ENCODE data around the gene FIGNL2. TPM values are rescaled to one million over a fixed set of nuclear protein-coding genes. Genes with fewer than 3 reads are reported as not detected.

Gene FIGNL2
- total RNA-seq, 1 experiment from 2014 or later = 0.27 TPM

GRCh38 chr12:51774933-51775332 is 73.6 kb downstream of the FIGNL2 start (continued):
- TF ChIP-seq EZH2phosphoT487 (IDR thresholded peaks at IDR 0.05; ENCODE audit: borderline replicate concordance) (no peak), ZNF274 (IDR thresholded peaks at IDR 0.05; ENCODE audit: low read depth, low read length) (no peak), CBX3 (IDR thresholded peaks at IDR 0.05; ENCODE audit: low read depth) (no peak), EGR1 (IDR thresholded peaks at IDR 0.05; ENCODE audit: low read depth) (no peak), SP1 (IDR thresholded peaks at IDR 0.05; ENCODE audit: low read depth) (no peak), CEBPB (IDR thresholded peaks at IDR 0.05; ENCODE audit: low read depth) (no peak), JUND (IDR thresholded peaks at IDR 0.05) (no peak)

GRCh38 chr12:51773145-51773869 is 75.2 kb downstream of the FIGNL2 start:
- RAD21 ChIA-PET (ENCODE audit: low non-redundant PET in 1 of 2, low total read pairs in 2 of 2, uncharacterized antibody in 2 of 2, unreplicated experiment in 2 of 2) = interaction anchor here in 1 of 2 experiments (0.6 kb wide), 1 partner anchor 52 kb away, joined by 3 read pairs; no protein-coding TSS in a partner anchor
- H3K27ac ChIP-seq (ENCODE audit: low read depth, low read length) = no peak overlapping the region

More at GRCh38 chr12:51773145-51773869, 75.2 kb downstream of the FIGNL2 start:
- Histone ChIP-seq H3K4me3 (replicated peaks in 1 of 2; ENCODE audit: low read depth in 1 of 2, low read length in 2 of 2) (no peak overlapping the region), H3K36me3 (ENCODE audit: control insufficient read depth in 1 of 2, insufficient read depth in 2 of 2, low read length in 2 of 2) (no peaks in the 10 kb centered on the region), H3K9ac (ENCODE audit: low read length) (no peak overlapping the region), H4K20me1 (ENCODE audit: insufficient read depth) (no peaks in the 10 kb centered on the region), H3K79me2 (ENCODE audit: insufficient read depth, low read length) (no peaks in the 10 kb centered on the region), H3K27me3 (ENCODE audit: insufficient read depth, low read length) (no peaks in the 10 kb centered on the region), H3K4me1 (ENCODE audit: control insufficient read depth in 1 of 2, insufficient read depth in 2 of 2, low read length in 2 of 2) (peaks cover 2 to 8% of the 10 kb centered on the region in 2 experiments; a peak in 2 of 4 replicates), H3K9me3 (ENCODE audit: control insufficient read depth in 1 of 2, insufficient read depth in 1 of 2, low read depth in 1 of 2, low read length in 2 of 2) (no peaks in the 10 kb centered on the region), H3K9me2 (ENCODE audit: insufficient read depth) (no peaks in the 10 kb centered on the region), H3K4me2 (ENCODE audit: low read length) (peak overlapping the region; percentile 2; the same call in 1 of the 2 replicates), H2AFZ (ENCODE audit: low read depth, low read length, poor library complexity, severe bottlenecking) (no peak overlapping the region)
- ATAC-seq (no peak), DNase-seq (ENCODE audit: low read depth, low spot score) (peak; percentile 10)
- ChIA-PET POLR2A (no interaction called here), CTCF (no interaction called here)
- TF ChIP-seq MAX (IDR thresholded peaks at IDR 0.05) (0 out of 2 replicates have a peak, but pooled peaks have one; percentile 10), POLR2AphosphoS5 (IDR thresholded peaks at IDR 0.05; ENCODE audit: low read depth, low read length) (no peak), REST (IDR thresholded peaks at IDR 0.05; ENCODE audit: low read depth) (no peak), FOSL1 (IDR thresholded peaks at IDR 0.05; ENCODE audit: low read depth) (peak; percentile 55), TCF7L2 (IDR thresholded peaks at IDR 0.05; ENCODE audit: borderline replicate concordance, extremely low read depth, insufficient read depth, insufficient read length) (no peak), SRF (IDR thresholded peaks at IDR 0.05; ENCODE audit: low read depth) (peak; percentile 56; the same call in 1 of the 2 replicates), SP1 (IDR thresholded peaks at IDR 0.05; ENCODE audit: low read depth) (0 out of 2 replicates have a peak, but pooled peaks have one; percentile 2), JUND (IDR thresholded peaks at IDR 0.05) (0 out of 2 replicates have a peak, but pooled peaks have one; percentile 12), CTCF (IDR thresholded peaks at IDR 0.05 in 2 of 3, conservative IDR thresholded peaks at IDR 0.05 in 1 of 3; ENCODE audit: borderline replicate concordance in 1 of 3, insufficient read depth in 1 of 3, low read depth in 2 of 3, low read length in 2 of 3) (no peak), CEBPB (IDR thresholded peaks at IDR 0.05; ENCODE audit: low read depth) (peak; percentile 79), ATF3 (IDR thresholded peaks at IDR 0.05) (peak; percentile 69; the same call in 1 of the 2 replicates)
- no TSS peak for BruUV-seq (replicated peaks)
- intact Hi-C loops (cut with micrococcal nuclease) = no loop called here
